Islet of Langerhans (tissue), 1 donor: ENCODE results near the gene DSCAML1.

Source experiments
- FAIRE-seq: peaks from one replicate; lab custom pipeline; 2011; peaks lifted over from hg19 to GRCh38; lab: Jason Lieb, UNC

The DSCAML1 gene

DNA sequence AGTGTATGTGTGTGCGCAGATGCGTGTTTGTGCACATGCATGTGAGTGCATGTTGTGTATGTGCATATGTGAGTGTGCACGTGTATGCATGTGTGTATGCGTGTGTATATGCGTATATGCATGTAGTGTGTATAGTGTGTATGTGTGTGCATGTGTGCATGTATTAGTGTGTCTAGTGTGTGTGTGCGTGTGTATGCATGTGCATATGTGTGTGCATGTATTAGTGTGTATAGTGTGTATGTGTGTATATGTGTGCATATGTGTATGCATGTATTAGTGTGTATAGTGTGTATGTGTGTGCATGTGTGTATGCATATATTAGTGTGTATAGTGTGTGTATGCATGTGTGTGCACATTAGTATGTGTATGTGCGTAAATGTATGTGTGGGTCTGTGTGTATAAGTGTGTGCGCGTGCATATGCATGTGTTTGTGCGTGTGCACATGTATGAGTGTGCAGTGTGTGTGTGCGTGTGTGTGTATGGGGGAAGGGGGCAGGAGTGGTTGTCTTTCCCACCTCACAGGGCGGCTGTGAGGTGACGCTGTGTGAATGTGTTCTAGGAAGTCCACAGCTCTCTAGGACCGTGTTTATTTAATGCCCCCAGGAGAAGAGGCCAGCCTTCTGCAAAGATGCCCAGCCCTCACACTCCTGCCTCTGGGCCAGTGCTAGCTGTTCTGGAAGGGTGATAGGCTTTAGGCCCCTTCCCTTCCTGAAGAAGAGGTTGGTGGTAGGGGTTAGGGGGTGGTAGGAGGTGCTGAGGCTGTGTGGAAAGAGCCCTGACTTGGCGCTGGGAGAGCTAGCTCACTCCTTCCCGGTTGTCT is 354.8 kb downstream of the DSCAML1 start:
- FAIRE-seq: no peak

DNA sequence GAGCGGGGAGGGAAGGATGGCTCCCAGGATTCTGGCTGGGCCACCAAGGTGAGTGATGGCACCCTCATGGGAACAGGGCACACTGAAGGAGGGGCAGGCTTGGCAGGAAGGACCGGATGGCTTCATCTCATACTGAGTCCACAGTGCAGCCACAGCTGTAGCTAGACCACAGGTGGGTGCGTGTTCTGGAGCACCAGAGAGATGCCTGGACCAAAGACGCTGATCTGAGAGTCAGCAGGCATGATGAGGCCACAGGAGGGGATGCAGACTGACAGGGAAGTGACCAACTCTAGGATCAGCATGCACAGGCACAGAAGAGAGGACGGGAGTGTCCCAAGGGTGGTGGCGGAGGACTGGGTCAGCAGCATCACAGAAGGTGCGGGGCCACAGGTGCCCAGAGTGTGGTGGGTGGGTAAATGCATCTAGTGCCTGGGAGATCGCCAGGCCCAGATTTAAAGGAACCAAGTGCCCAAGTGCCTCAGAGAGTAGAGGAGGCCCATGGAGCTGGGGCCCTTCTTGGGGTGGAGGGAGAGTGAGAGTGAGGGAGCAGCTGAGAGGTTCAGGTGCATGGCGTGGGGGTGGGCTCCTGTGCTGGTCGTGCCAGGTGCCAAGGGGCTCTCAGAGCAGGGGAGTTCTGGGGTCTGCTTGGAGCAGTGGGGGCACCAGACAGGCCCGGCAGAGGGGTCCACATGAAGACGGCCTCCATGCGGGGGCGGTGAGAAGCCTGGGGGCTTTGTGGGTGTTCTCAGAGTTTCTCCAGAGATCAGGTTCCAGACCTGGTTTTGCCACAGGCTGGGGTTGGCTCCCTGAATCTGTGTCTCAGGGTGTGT is 355.7 kb downstream of the DSCAML1 start:
- FAIRE-seq: no peak

DNA sequence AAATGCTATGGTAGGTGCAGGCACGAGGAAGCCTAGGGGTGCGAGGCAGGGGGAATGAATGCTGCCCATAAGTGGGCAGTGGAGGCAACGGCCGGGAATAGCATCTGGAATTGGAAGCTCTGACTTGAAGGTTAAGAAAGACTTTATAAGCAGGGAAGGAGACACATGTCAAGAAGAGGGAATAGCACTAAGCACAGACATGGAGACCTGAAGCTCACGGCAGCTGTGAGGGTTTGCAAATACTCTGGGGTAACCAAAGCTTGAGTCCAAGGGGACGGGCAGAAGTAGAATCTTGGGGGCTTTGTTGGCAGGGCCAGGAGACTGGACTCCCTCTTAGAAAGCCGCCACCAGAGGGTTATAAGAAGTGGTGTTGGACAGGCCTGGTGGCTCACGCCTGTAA is 356.8 kb downstream of the DSCAML1 start:
- FAIRE-seq: no peak

- no peak for FAIRE-seq
Observed at GRCh38 chr11:117439256-117439655, 357.8 kb downstream of the DSCAML1 start.

GRCh38 chr11:117438371-117439000 is 358.5 kb downstream of the DSCAML1 start:
- FAIRE-seq: no peak

DNA sequence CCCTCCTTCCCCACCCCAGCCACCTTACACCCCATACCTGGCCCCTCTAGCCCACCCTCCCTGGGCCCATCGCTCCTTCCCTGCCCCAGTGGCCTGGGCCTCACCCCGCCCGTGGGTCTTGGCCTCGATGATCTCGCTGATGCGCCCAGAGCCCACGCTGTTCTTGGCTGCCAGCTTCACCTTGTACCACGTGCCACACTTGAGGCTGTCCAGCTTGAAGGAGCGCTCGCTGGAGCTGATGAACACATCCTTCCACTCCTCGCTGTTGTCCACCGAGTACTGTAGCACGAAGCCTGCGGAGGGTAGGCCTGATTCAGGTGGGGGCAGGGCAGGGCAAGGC is 359.3 kb downstream of the DSCAML1 start:
- FAIRE-seq: no peak

- FAIRE-seq: no peak
Observed at GRCh38 chr11:117437041-117437790, 359.8 kb downstream of the DSCAML1 start.

- FAIRE-seq: no peak
Observed at GRCh38 chr11:117435326-117435725, 361.7 kb downstream of the DSCAML1 start.

DNA sequence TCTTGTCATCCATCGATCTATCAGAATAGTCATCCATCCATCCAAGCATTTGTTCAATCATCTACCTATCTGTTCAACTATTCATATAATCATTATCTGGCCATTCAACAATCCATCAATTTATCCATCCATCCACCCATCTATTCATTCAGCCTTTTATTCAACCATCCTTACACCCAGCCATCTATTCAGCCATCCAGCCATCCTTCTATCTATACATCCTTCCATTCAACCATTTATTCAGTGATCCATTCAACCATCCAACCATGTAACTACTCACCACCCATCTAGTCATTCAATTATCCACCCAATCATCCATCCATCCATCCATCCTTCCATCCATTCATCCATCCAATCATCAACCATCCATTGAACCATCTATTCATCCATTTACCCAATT is 362.5 kb downstream of the DSCAML1 start:
- no peak for FAIRE-seq

GRCh38 chr11:117433717-117434116 is 363.3 kb downstream of the DSCAML1 start:
- FAIRE-seq: no peak

DNA sequence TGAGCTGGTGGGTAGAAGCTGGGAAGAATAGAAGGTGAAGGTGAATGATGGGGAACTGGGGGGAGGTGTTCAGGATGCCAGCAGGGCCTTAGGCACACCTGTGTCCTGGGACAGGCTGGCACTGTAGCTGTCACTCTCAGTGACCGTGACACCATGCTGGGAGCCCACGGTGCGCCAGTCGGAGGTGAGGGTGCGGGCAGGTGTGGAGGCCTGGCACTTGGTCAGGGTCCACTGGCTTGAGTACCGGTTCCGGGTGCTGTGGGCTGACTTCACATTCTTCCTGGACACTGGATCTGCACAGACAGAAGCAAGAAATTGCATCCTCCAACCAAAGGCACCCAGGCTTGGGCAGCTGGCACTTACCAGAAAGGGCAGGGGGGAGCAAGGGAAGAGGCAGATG is 365.6 kb downstream of the DSCAML1 start:
- FAIRE-seq: no peak

DNA sequence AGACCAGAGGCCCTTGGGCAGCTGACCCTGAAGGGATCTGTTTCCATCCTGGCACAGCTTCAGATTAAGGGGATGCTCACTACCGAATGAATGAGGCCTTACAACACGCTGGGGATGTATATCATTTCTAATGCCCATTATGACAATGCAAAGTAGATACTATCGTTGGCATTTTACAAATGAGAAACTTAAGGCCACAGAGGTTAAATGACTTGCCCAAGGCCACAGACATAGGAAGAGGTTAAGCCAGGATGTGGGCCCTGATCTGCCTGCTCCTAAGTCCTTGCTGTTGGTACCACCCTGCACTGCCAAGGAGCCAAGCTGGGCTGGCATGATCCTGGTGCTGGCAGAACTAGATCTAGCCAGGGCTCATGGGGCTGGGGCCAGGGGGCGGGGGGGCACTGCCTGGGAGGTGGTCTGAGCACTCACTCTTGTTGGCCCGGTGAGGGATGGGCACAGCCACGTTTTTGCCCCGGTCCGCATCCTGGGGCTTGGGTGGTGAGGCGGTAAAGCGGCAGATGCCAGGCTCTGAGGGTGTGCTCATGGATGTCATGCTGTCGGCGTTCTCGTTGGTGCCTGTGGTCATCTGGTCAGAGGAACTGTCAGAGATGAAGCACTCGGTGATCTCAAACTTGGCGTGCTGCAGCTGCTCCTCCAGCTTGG is 366.6 kb downstream of the DSCAML1 start:
- no peak for FAIRE-seq

- FAIRE-seq: no peak
Observed at GRCh38 chr11:117428856-117429229, 368.2 kb downstream of the DSCAML1 start.

GRCh38 chr11:117428186-117428855 is 368.7 kb downstream of the DSCAML1 start:
- FAIRE-seq: no peak

DNA sequence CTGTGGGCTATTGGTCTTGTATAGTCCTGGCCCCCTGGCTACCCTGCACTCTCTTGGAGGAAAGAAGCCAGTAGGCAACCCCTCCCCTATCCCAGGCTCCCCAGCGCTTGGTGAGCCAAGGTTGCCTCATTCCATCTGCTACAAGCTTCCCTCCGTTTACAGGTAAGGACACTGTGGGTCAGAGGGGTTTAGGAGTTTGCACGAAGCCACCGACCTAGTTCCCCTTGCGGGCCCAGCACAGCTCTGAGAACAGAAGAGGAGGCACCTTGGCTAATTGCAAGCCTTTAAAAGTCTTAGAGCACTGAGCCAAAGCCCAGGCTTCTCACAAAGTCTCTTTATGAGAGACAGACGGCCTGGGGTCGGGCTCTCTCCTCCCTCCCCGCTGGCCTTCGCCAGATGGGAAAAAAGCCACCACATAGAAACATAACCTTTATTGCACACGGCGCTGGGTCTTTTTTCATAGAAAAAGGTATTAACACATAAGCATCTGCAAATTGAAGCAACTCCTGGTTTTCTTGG is 369.6 kb downstream of the DSCAML1 start:
- FAIRE-seq: no peak

GRCh38 chr11:117426941-117427340 is 370.1 kb downstream of the DSCAML1 start:
- no peak for FAIRE-seq

GRCh38 chr11:117426297-117426685 is 370.7 kb downstream of the DSCAML1 start:
- no peak for FAIRE-seq

- FAIRE-seq: no peak
Observed at GRCh38 chr11:117425679-117426296, 371.2 kb downstream of the DSCAML1 start.

GRCh38 chr11:117424781-117425180 is 372.2 kb downstream of the DSCAML1 start:
- no peak for FAIRE-seq

DNA sequence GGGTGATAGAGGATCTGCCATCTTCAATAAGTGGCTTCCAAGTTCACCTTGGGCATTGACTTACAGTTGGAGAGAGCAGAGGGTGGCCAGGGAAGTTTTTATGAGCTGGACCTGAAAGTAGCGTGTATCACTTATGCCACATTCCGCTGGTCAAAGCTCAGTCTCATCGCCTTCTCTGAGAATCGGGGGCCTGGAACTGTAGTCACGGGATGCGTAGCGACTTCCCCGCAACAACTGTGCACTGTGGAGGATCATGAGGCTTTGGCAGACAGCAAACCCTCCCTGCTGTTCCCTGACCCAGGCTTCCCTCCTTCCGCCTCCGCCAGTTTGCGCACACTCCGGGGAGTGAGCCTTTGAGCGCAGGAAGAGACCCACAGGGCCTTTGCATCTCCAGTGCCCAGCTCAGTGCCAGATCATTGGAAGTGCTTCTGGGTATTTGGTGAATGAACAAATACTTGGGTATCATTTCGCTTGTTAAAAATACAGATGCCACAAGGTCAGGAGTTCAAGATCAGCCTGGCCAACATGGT is 373.9 kb downstream of the DSCAML1 start:
- no peak for FAIRE-seq
